Caco-2 (cell line): ENCODE data around the gene INS. TPM values are rescaled to one million over a fixed set of nuclear protein-coding genes. Genes with fewer than 3 reads are reported as not detected.

Experiments
- BruUV-seq: library from RNA; stranded (reverse); fragments of 400-500 nt; replicated peaks from 2 replicates; lab custom pipeline; 2021; lab: Mats Ljungman, UMichigan
- CTCF ChIA-PET: fragments of 300-600 bp; sonication (Branson Sonifier 250); formaldehyde crosslinking; loops from one replicate; lab custom pipeline; 2022; ENCODE audit warnings: antibody characterized with exemption; lab: Charles Lee
- POLR2A ChIA-PET: fragments of 300-600 bp; sonication (Branson Sonifier 250); formaldehyde crosslinking; loops from one replicate; lab custom pipeline; 2022; ENCODE audit warnings: antibody characterized with exemption; lab: Charles Lee
- DNase-seq, 2 experiments: peaks; one replicate each; pipeline versions ENCODE4 v3.0.0 to v3.0.0-alpha.2; 2020 to 2022
- H3K27me3 ChIP-seq: replicated peaks from 2 replicates; pipeline ENCODE4 v1.6.0; 2011; ENCODE audit warnings: low read length; ENCODE audit not compliant: control insufficient read depth, insufficient read depth
- H3K36me3 ChIP-seq: 2 replicates; pipeline ENCODE4 v1.5.1; 2011; ENCODE audit warnings: low read length; ENCODE audit not compliant: control insufficient read depth, insufficient read depth
- H3K4me1 ChIP-seq: fragments of 250-450 bp; sonication (Bioruptor Pico); 2 replicates; pipeline ENCODE4 v1.5.1; 2020; ENCODE audit warnings: mild to moderate bottlenecking
- H3K4me3 ChIP-seq: 2 replicates; pipeline ENCODE4 v1.5.1; 2011; ENCODE audit warnings: low read depth, mild to moderate bottlenecking, control low read depth, low read length
- H3K9me3 ChIP-seq: fragments of 250-450 bp; sonication (Bioruptor Pico); 2 replicates; pipeline ENCODE4 v1.5.1; 2020; ENCODE audit warnings: mild to moderate bottlenecking, moderate library complexity
- H3K27ac Mint-ChIP-seq: one replicate; pipeline ENCODE4 v1.8.0; 2022; ENCODE audit warnings: mixed read lengths; ENCODE audit not compliant: unreplicated experiment
- H3K27me3 Mint-ChIP-seq: one replicate; pipeline ENCODE4 v1.8.0; 2022; ENCODE audit warnings: mixed read lengths; ENCODE audit not compliant: insufficient read depth, unreplicated experiment
- H3K36me3 Mint-ChIP-seq: one replicate; pipeline ENCODE4 v1.8.0; 2022; ENCODE audit warnings: mild to moderate bottlenecking, mixed read lengths; ENCODE audit not compliant: insufficient read depth, unreplicated experiment
- H3K4me1 Mint-ChIP-seq: one replicate; pipeline ENCODE4 v1.8.0; 2022; ENCODE audit warnings: low read depth, mixed read lengths; ENCODE audit not compliant: unreplicated experiment
- H3K4me3 Mint-ChIP-seq: one replicate; pipeline ENCODE4 v1.8.0; 2022; ENCODE audit warnings: mild to moderate bottlenecking, moderate library complexity, mixed read lengths; ENCODE audit not compliant: unreplicated experiment
- H3K9me3 Mint-ChIP-seq: one replicate; pipeline ENCODE4 v1.8.0; 2022; ENCODE audit warnings: mixed read lengths; ENCODE audit not compliant: unreplicated experiment
- CTCF ChIP-seq, 2 experiments: fragments of 200-600 bp in 1 of 2; IDR thresholded peaks; 1 replicate in 1 of 2; 2 replicates in 1 of 2; pipeline versions ENCODE4 v1.5.1 to v1.8.0; 2011 to 2022; ENCODE audit warnings: antibody characterized with exemption in 1 of 2, control low read depth in 1 of 2, inconsistent platforms in 1 of 2, low read depth in 1 of 2, low read length in 1 of 2, mild to moderate bottlenecking in 1 of 2, moderate library complexity in 1 of 2; ENCODE audit not compliant: insufficient read depth in 1 of 2, severe bottlenecking in 1 of 2, unreplicated experiment in 1 of 2
- intact Hi-C: fragments of 100-400 bp; cut with micrococcal nuclease; formaldehyde crosslinking; loops from one replicate; pipeline ENCODE4 v1.10.0; 2022; ENCODE audit not compliant: unreplicated experiment
- total RNA-seq: library from RNA; stranded (reverse); gene quantifications from 2 replicates; pipeline ENCODE4 v1.2.3, GENCODE V29; 2022

The INS gene
- total RNA-seq, 1 experiment from 2014 or later, result not detected

DNA sequence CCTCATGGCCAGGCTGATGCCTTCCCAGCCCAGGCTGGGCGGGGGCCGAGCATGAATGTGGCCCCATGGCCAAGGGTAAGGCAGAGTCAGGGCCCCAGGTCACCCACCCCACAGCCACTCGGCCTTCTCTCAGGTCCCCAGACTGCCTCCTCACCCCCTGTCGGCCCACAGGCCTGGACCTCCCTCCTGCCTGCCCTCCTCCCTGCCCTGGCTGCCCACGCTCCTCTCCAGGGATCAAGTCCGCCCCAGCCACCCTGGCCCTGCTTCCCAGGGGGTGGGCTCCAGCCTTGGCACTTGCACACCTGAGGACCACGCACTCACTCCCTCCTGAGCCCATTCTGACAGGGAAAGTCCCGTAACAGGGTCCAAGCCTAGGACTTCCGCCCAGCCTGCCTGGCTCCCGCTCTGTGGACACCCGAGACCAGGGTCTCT, 48.4 kb upstream of the INS start:
- H3K4me3 Mint-ChIP-seq, result no peak overlapping the region
- H3K36me3 Mint-ChIP-seq, result peaks cover 48% of the 10 kb centered on the region
- DNase-seq, result peak in 1 of 2 experiments; percentile 44

DNA sequence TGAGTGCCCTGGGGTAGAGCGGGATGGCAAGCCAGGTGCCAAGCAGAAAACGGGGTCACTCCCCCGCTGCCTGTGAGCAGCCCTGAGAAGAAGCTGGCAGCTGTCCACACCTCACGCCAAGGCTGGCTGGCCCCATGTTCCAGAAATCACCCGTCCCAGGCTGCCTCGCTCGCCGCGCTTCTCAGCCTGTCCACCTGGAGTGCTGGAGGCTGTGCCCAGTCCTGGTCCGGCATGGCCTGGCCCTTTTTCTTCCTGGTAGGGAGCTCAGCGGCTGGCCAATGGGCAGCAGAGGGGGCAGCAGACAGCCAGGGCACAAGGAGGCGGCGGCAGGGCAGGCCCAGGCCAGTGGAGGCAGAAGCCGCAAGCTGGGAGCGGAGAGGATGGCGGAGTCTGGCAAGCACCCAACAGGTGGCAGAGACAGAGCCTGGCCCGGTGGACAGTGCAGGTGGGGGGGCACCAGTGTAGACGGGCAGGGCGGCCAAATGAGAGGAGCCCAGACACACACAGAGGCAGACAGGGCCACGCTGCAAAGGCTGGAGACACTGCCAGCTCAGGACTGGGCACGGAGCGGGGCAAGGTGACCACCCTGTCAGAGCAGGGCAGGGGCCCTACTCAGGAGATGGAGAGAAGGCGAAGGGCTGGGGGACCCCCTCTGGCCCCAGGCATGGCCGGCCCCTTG, 47.8 kb upstream of the INS start:
- H3K36me3 ChIP-seq, result no peaks in the 10 kb centered on the region
- no peaks in the 10 kb centered on the region for H3K9me3 Mint-ChIP-seq
- peaks cover 82% of the 10 kb centered on the region for H3K4me1 ChIP-seq
- H3K36me3 Mint-ChIP-seq, result peaks cover 51% of the 10 kb centered on the region
- no TSS peak for BruUV-seq
- intact Hi-C loops, result loop anchor here (10.0 kb wide), 1 partner anchor 706 kb away; no protein-coding TSS in a partner anchor
- peak overlapping the region; percentile 75 for H3K27ac Mint-ChIP-seq
- CTCF ChIA-PET, result interaction anchor here (0.6 to 4.4 kb wide), 5 partner anchors 11 to 90 kb away, joined by 4 to 37 read pairs (median 4); partner anchors contain the start of gene ASCL2
- TF ChIP-seq CTCF (IDR thresholded peaks at IDR 0.05; ENCODE audit: insufficient read depth in 1 of 2, low read depth in 1 of 2, low read length in 1 of 2, severe bottlenecking in 1 of 2, unreplicated experiment in 1 of 2), result peak in 1 of 2 experiments; percentile 41
- peak; percentile 58 to 65 for DNase-seq
- H3K27me3 ChIP-seq, result no peaks in the 10 kb centered on the region
- H3K4me1 Mint-ChIP-seq, result peaks cover 58% of the 10 kb centered on the region
- no peak overlapping the region for H3K4me3 ChIP-seq
- no peaks in the 10 kb centered on the region for H3K9me3 ChIP-seq
- no peaks in the 10 kb centered on the region for H3K27me3 Mint-ChIP-seq
- POLR2A ChIA-PET, result interaction anchor here (0.6 kb wide), 1 partner anchor 169 kb away, joined by 3 read pairs; no protein-coding TSS in a partner anchor
- H3K4me3 Mint-ChIP-seq, result peak overlapping the region; percentile 6

More for the DNA sequence above, 48.4 kb upstream of the INS start:
- H3K4me1 ChIP-seq, result peaks cover 82% of the 10 kb centered on the region
- POLR2A ChIA-PET, result interaction anchor here (0.6 to 1.5 kb wide), 3 partner anchors 61 to 569 kb away, joined by 3 to 5 read pairs (median 4); partner anchors contain the start of gene ASCL2
- no peaks in the 10 kb centered on the region for H3K36me3 ChIP-seq
- no peaks in the 10 kb centered on the region for H3K9me3 ChIP-seq
- Mint-ChIP-seq H3K9me3 (no peaks in the 10 kb centered on the region), H3K4me1 (peaks cover 64% of the 10 kb centered on the region), H3K27me3 (no peaks in the 10 kb centered on the region), H3K27ac (peak overlapping the region; percentile 75)
- no peaks in the 10 kb centered on the region for H3K27me3 ChIP-seq
- no TSS peak for BruUV-seq
- intact Hi-C loops, result loop anchor here (10.0 kb wide), 1 partner anchor 705 kb away; no protein-coding TSS in a partner anchor
- TF ChIP-seq CTCF (IDR thresholded peaks at IDR 0.05; ENCODE audit: insufficient read depth in 1 of 2, low read depth in 1 of 2, low read length in 1 of 2, severe bottlenecking in 1 of 2, unreplicated experiment in 1 of 2), result no peak
- H3K4me3 ChIP-seq, result no peak overlapping the region
- CTCF ChIA-PET, result interaction anchor here (0.9 to 4.4 kb wide), 6 partner anchors 12 to 90 kb away, joined by 3 to 37 read pairs (median 5); partner anchors contain the start of gene ASCL2

GRCh38 chr11:2207773-2208621, 47.0 kb upstream of the INS start:
- H3K4me3 Mint-ChIP-seq, result peak overlapping the region; percentile 6
- H3K36me3 Mint-ChIP-seq, result peaks cover 59% of the 10 kb centered on the region
- peak overlapping the region; percentile 75 for H3K27ac Mint-ChIP-seq
- peaks cover 83% of the 10 kb centered on the region for H3K4me1 ChIP-seq
- DNase-seq, result peak in 1 of 2 experiments; percentile 72
- ChIA-PET POLR2A (no interaction called here), CTCF (interaction anchor here (1.0 to 4.4 kb wide), 4 partner anchors 10 to 91 kb away, joined by 4 to 37 read pairs (median 6); partner anchors contain the start of gene ASCL2)
- H3K9me3 Mint-ChIP-seq, result no peaks in the 10 kb centered on the region
- H3K9me3 ChIP-seq, result no peaks in the 10 kb centered on the region
- no peak for TF ChIP-seq CTCF (IDR thresholded peaks at IDR 0.05; ENCODE audit: insufficient read depth in 1 of 2, low read depth in 1 of 2, low read length in 1 of 2, severe bottlenecking in 1 of 2, unreplicated experiment in 1 of 2)
- no TSS peak for BruUV-seq
- no peaks in the 10 kb centered on the region for H3K27me3 Mint-ChIP-seq
- H3K36me3 ChIP-seq, result no peaks in the 10 kb centered on the region
- H3K4me3 ChIP-seq, result no peak overlapping the region
- intact Hi-C loops, result loop anchor here (10.0 kb wide), 1 partner anchor 707 kb away; no protein-coding TSS in a partner anchor
- H3K27me3 ChIP-seq, result no peaks in the 10 kb centered on the region
- peaks cover 59% of the 10 kb centered on the region for H3K4me1 Mint-ChIP-seq
